GM18858 (cell line): Measurements from ENCODE around the gene NAB2.

Source experiments
- ATAC-seq: cut with Tn5 transposase; IDR thresholded peaks from one replicate; pipeline ENCODE4 v1.9.1; 2021; ENCODE audit not compliant: unreplicated experiment

Gene NAB2

DNA sequence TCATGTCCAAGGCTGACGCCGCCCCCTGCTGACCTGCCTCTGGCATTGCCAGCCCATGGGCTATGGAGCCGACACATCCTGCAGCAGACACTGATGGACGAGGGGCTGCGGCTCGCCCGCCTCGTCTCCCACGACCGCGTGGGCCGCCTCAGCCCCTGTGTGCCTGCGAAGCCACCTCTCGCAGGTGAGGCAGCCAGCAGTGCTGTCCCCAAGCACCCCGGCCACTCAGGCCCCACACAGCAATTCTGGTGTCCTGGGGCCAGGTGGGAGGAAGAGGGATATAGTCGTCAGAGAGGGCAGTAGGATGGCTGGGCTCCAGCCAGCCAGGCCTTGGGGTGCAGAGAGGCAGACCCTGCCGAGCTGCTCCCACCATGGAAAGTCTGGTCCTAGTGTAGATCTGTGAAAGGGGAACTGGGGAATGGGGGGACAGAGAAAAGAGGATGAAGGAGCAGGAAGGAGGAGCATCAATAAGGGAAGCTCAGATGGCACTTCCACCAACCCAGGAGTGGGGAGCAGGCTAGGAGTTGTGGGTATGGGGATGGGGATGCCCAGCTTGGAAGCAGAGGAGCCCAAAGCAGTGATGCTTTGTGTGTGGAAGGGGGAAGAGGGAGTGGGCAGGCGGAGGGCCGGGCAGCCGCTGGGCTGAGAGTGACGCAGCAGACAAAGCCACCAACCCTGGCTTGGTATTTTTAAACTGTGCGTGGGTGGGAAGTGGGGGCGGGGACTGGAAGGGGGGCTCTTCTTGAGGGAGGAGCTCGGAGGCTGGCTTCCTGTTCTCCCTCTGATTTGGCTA is 4.7 kb downstream of the NAB2 start:
- ATAC-seq = no peak

DNA sequence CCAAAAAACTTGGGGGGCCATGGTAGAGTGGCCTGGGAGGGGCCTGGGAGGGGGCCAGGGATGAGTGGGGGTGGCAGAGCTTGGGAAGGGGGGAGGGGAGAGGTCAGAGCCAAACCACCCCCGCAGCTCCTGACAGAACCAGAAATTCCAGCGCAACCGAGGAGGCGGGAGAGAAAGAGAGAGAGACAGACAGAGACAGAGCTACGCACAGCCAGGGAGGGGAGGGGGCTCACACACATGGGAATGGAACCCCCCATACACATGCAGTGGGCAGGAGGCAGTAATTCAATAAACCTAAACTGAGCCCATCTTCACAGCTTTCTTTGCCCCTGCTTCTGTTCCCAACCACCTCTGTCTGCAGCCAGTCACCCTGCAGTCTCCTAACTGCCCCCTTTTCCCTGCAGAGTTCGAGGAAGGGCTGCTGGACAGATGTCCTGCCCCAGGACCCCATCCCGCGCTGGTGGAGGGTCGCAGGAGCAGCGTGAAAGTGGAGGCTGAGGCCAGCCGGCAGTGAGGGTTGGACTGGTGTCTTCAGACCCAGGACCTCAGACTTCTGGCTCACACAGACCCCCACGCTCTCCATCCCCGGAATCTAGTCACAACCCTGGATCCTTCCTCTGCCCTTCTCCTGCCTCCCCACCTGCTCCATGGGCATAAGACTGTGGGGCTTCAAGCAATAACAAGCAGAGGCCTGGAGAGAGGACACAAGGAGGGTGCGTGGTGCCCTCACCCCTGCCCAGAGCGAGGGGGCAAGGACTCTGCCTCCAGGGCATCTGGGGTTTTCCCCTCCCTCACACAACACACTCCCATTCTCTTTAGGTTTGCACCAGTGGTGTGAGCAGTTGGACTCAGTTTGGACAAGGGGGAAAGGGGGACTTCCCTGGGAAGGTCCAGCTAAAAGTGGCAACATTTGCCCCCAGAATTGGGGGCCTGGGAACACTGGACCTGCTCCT is 5.6 kb downstream of the NAB2 start:
- ATAC-seq = no peak

DNA sequence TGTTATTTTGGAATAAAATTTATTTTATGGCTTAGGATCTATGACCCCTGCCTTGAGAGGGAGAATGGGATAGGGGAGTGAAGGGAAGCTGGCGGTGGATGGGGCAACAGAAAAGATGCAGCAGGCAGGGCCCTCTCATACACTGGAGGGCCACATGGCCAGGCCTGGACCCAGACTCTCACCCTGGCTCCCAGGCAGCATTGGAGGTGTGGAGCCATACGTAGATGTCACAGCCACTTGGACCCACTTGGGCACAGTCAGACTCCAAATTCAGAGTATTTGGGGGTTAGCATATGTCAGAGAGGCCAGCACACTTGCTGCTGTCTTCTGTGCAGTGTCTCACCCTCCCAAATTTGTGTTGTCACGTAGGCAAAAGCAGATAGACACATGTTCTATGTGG is 6.5 kb downstream of the NAB2 start:
- ATAC-seq = no peak

DNA sequence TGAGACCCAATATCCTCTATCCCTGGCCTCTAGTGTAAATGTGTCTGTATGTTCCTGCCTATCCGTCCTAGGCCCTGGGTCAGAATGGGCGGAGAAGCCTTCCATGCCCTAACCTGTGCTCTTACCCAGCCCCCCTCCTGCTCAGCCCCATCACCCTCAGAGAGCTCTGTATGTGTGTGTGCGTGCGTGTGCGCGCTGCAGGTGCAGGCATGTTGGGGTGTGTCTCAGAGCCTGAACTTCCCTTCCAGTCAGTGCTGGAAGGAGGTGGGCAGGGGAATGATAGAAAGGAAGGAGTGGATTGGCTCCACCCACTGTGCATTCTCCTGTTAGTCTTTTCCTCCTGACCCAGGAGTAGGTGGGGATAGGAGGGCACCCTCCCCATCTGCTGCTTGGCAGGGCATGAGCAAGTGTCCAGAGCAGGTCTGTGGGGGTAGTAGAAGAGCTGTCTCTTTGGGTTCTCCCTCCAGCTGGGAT is 7.2 kb downstream of the NAB2 start:
- no peak for ATAC-seq

DNA sequence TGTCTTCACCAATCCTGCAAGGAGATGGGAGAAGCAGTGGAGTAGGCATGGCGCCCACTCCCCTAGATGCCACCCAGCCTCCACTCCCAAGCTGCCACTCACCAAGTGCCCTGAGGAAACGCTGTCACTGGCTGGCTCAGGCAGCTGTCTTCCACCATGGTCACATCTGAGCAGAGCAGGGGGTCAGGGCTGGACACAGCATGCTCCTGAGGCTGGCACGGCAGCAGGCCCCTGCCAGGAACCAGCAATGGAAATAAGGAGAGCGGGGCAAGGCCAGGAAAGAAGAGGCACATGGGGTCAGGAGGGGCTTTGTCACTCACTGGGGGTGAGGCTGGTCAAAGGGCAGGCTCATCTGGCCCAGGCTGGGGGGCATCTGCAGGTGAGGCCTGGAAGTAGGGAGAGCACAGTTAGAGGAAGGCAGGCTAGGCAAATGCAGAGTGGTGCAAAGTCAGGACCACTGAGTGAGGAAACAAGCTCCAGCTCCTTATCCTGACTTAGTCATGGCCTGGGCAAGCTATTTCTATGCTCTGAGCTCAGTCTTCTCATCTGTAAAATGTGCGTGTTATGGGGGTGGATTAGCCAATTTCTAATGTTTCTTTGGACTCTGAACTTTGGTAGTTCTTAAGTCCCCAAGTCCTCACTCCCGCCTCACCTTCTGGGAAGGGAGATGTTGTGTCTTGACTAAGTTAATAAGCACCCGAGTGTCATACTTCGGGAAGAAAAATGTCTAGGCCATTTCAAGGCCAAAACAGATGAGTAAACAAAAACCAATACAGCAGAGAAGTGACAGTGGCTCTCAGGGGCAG is 8.0 kb downstream of the NAB2 start:
- no peak for ATAC-seq

DNA sequence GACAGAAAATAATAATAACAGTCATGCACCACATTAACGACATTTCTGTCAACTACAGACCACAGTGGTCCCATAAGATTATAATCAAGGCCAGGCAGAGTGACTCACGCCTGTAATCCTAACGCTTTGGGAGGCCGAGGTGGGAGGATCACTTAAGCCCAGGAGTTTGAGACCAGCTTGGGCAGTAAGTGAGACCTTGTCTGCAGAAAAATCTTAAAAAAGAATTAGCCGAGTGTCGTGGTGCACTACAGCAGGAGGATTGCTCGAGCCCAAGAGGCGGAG is 8.6 kb downstream of the NAB2 start:
- no peak for ATAC-seq

DNA sequence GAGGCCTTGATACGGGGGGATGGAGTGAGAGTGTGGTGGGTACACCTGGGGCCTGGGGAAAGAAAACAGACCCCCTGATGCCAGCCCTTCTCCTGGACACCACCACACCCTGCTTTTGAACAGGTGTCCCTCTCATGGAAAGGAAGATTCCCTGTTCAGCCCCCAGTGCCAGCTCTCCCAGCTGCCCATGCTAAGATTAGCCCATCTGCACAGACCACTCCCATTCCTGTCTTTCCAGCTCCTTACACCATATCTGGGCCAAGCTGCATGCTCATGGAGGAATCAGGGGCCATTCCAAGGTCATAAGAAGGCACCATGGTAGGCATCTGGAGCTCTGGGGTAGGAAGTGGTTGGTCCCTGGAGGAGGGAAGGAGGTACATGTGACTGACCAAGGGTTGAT is 9.6 kb downstream of the NAB2 start:
- ATAC-seq = no peak

DNA sequence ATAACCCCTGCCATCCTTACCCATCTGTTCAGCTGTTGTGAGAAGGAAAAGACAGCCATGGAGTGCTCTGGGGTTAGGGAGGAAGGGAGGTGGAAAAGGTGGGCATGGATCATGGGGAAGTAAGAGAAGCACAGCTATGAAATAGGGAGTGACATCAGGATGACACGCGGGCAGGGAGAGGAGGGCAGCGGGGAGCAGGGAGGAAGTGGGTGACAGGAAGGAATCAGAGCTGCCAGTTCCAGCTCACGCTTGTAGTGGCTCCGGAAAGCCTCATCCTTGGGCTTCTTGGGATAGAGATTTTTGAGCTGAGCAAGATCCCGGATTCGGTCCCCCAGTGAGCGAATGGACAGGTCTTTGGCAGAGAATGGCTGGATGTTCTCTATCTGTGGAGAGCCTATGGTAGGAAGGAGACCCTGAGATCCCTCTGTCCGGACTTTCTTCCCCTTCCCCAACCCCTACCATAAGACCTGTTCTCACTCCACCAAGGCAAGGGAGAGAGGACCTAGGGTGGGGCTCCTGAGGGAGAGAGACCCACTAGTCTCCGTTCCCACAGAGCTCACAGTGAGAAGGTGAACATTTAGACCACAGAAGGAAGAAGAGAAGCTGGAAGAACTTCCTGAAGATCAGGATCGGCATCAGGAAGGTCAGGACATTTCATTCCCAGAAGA is 10.3 kb downstream of the NAB2 start:
- no peak for ATAC-seq

DNA sequence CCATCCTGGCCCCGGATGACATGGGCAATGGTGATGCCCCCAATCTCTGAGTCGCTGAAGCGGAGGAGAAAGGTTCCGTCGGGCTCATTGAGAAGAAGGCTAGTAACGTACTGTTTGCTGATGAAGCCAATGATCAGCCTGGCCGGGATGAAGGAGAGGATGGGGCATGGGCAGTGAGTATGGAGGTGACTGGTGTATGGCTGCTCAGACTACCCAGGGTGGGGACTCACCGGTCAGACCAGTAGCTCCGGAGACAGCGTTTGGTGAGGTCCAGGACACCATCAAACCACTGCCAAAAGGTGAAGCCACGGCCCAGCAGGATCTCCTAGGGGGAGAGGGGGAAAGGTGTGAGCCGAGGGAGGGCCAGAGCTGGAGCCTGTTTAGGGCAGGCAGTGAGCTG is 10.9 kb downstream of the NAB2 start:
- no peak for ATAC-seq

DNA sequence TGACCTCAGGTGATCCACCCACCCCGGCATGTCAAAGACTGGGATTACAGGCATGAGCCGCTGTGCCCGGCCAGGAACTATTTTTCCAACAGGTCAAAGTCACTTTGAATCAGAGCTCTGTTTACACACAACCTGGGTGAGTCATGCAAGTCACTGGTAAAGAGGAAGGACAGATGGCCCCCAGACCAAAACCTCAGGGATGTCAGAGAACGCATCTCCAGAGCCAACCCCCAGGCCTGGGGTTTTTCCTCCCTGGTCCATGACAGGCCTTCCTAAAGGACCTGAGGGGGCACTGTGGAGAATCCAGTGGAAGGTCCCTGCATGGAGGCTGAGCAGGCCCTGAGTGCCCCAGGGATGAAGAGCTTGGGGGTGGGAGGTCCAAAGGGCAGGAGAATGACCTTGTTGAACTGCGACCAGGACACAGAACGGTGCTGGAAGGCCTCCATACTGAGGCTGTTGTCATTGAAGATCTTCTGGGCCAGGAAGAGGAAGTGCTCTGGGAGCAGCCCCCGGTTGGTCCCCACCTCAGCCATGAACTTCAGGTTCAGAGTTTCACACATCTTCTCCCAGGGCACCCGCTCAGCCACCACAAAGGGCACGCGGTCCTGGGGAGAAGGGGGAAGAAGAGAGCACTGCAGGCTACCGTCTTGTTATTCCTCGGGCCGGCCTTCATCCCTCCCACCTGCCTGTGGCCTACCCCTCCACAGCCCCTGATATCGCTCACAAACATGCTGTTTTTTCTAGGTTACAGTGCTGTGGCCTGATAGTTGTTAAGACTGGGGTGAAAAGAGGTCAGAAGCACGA is 13.2 kb downstream of the NAB2 start:
- no peak for ATAC-seq

DNA sequence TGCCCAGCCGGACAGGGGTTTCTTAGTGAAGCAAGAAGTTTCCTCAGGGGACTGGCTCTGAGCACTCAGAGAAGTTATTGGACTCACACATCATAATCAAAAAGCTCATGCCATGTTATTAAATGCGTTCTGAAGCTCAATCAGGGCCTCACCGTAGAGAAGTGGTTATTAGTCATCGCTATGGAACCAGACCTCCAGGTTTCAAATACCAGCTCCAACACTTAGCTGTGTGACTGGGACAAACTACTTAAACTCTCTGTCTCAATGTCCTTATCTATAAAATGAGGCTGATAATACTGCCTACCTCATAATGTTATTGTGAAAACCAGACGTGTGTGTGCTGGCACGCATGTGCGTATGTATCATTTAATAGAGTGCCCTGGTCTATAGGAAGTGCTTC is 14.9 kb downstream of the NAB2 start:
- ATAC-seq = no peak

DNA sequence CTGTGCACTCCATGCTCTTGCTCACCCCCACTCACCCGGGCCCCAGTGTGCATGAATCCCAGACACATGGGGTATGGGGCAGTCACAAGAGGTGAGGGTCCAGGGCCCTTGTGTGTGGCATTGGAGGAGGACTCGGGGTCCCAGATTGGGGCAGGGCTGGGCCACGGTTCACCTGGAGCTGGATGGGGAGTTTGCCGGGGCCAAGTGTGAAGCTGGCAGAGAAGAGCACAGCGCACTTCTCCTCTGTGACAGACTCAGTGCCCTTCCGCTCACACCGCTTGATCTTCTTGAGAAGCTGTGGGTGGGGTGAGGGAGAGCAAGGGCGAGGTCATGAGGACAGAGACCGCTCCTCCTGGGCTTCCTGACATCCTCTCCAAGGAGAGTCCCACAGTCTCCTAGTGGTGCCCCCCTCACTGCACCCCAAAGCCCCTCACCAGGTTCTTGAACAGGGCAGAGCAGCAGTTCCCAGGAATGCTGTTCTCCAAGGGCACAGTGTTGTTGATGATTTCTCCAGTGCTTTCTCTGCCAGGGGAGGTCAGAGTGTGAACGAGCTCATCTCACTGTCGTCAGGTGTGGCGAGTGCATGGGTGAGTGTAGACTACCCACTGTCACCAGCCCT is 15.5 kb downstream of the NAB2 start:
- no peak for ATAC-seq

DNA sequence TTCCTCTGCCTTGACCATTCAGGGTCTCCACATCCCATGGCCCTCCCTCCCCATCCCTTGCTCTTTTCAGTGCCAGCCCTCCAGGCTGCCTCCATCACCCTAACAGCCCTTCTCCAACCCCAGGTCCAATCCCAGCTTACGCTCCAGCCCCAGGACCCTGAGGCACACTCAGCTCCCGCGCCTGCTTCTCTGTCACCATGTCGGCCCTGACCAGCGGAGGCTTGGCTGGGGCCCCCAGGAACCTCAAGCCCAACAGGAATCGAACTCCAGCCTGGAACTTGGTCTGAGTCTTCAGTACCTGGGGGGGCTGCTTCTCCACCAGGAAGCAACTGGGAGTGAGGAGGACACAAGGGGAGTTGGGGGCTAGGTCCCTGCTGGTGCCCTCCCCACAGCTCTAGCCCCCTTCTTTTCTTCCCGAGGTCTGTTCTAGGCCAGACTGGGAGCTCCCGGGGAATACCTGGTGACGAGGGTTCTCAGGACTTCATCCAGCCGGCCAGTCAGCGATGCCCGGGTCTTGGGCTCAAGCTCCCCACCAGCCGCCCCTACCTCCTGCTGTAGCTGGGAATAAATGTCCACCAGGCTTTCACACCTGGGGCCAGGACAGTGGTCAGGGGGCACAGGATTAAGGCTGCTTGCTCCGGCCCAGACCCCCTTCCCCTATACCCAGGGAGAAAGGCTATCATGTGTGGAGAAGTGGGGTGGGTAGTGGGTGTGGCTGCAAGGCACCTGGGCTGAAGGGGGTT is 16.3 kb downstream of the NAB2 start:
- ATAC-seq = no peak

DNA sequence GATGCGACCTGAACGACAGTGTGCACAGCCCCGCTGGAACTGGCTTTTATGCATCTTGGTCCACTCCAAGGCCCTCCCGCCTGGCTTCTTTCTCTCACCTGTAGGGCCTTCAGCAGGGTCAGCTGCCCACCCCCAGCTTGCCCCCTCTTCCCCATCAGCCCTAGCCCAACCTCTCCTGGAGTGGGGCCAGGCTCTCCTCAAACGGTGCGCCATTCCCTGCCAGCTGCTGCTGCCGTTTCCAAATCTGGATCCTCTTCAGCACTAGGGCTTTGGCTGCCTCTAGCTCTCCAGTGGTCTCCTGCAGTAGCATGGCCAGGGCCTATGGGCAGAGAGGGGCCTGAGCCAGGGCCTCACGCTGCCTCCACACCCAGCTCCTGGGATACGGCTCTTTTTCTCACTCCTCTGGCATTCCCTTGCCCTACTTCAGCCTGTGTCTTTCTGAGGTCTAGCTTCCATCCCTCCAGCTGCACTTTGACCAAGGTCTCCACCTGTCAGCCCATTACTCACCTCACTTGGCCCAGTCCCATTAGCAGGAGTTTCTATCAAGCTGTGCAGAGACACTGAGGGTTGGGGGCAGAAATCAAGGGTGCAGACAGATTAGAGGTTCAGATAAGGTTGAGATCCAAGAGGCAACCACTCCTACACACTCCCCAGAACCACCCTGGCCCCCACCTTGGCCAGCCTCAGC is 17.3 kb downstream of the NAB2 start:
- no peak for ATAC-seq

DNA sequence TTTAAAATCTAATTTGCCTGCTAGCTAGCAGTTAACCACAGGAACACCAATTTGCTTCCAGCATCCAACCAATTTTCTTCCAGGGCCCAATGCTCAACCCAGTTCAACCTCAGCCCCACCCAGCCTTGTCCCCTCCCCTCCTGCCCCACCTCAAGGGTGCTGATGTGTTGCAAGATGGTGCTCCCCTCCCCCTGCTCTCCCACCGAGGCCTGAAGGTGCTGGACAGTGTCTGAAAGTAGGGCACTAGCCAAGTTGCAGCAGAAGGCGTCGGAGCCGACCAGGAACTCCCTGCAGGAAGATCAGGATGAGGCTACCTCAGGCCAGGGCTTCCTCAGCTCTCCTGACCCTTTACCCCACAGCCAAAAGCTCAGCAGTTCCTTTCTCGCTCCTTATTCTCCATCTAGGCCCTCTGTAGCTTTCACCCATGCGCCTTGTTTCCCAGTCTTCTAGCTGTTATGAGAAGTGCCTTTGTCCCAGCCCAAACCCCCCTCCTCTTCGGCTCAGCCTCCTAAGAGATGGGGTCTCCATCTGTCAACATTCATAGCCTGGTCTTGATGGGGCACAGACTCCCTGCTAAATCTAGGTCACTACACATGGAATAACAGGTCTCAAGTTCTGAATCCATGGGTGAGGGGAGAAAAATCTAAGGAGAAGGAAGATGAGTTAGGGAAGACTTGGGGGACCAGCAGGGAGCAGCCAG is 18.7 kb downstream of the NAB2 start:
- no peak for ATAC-seq

DNA sequence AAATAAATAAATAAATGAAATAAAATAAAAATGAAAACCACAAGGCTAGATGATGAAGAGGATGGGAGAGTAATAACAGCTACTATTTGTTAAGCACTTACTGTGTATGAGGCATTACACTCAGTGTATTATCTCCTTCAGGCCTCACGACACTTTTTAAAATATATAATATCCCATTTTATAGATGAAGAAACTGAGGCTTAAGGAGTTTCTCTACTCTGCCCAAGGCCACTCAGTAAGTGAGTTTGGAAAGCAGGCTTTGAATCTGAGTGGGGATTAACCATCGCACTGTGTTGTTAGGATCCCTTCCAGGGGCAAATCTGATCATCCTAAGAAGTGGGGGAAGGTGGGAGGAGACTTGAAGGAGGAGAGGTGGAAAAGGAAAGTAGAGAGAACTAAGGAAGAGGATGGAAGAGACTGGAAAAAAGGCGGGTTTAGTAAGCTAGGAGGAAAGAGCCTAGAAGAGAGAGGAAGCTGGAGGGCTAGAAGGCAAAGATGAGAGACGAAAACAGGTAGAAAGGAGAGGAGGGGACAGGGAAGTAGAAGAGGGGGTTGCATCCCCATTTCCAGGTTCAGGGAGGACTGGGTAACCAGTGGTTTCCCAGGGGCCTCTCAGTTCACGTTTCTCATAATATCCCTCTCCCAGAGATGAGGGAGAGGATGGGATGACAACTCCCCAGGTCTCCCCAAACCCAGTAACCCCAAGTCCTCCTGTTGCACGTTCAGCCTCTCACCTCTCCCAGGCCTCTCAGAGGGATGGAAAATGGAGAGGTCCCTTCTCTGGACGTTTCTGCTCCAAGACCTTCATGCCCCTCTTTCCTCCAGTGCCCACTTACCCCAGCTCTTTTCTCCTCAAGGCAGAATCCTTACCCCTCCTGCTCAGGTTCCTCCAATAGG is 20.5 kb downstream of the NAB2 start:
- no peak for ATAC-seq
